Natural killer cell (primary cell): ENCODE results near the gene ZNF777. TPM values are rescaled to one million over a fixed set of nuclear protein-coding genes. Genes with fewer than 3 reads are reported as not detected.
A peak's percentile ranks its signal among the peaks of the same experiment; 100 is the strongest.

Experiments
- ATAC-seq, 3 donors: fragments of 150-1000 bp in 2 of 3; fragments of 200-7000 bp in 1 of 3; cut with Tn5 transposase; 1 replicate in 1 of 3; 2 replicates in 2 of 3; pipeline ENCODE4 v1.10.0; 2021; ENCODE audit warnings: mild to moderate bottlenecking in 2 of 3, moderate library complexity in 2 of 3
- DNase-seq, 2 donors: peaks; one replicate each; pipeline versions ENCODE4 v3.0.0 to v3.0.0-alpha.2; 2013 to 2021; ENCODE audit warnings: mixed read lengths in 1 of 2
- H3K27ac ChIP-seq: one replicate; pipeline ENCODE4 v1.5.1; 2013; ENCODE audit warnings: mild to moderate bottlenecking, low read length
- H3K27me3 ChIP-seq: one replicate; pipeline ENCODE4 v1.6.1; 2013; ENCODE audit warnings: low read length; ENCODE audit not compliant: control insufficient read depth, insufficient read depth
- H3K36me3 ChIP-seq: one replicate; pipeline ENCODE4 v1.6.1; 2013; ENCODE audit warnings: low read length; ENCODE audit not compliant: control insufficient read depth, insufficient read depth
- H3K4me1 ChIP-seq: one replicate; pipeline ENCODE4 v1.6.1; 2013; ENCODE audit warnings: low read length; ENCODE audit not compliant: control insufficient read depth, insufficient read depth
- H3K4me3 ChIP-seq: one replicate; pipeline ENCODE4 v1.5.1; 2013; ENCODE audit warnings: low read length
- H3K9me3 ChIP-seq: one replicate; pipeline ENCODE4 v1.6.1; 2013; ENCODE audit warnings: low read length; ENCODE audit not compliant: control insufficient read depth, insufficient read depth
- H3K27ac Mint-ChIP-seq, 2 donors: one replicate each; pipeline ENCODE4 v1.8.0; 2022; ENCODE audit warnings: mild to moderate bottlenecking in 2 of 2, mixed read lengths in 2 of 2, moderate library complexity in 1 of 2
- H3K27me3 Mint-ChIP-seq, 2 donors: one replicate each; pipeline ENCODE4 v1.8.0; 2022; ENCODE audit warnings: low read depth in 2 of 2, mixed read lengths in 2 of 2
- H3K36me3 Mint-ChIP-seq: one replicate; pipeline ENCODE4 v1.8.0; 2022; ENCODE audit warnings: mixed read lengths
- H3K4me1 Mint-ChIP-seq, 2 donors: one replicate each; pipeline ENCODE4 v1.8.0; 2022; ENCODE audit warnings: mixed read lengths in 2 of 2
- H3K4me3 Mint-ChIP-seq: one replicate; pipeline ENCODE4 v1.8.0; 2022; ENCODE audit warnings: mild to moderate bottlenecking, moderate library complexity, mixed read lengths
- H3K9me3 Mint-ChIP-seq, 2 donors: one replicate each; pipeline ENCODE4 v1.8.0; 2022; ENCODE audit warnings: mixed read lengths in 2 of 2
- WGBS: methylation state at CpG from one replicate; pipeline ENCODE4 v1.1.7; 2013; ENCODE audit warnings: missing lambda C conversion rate; ENCODE audit not compliant: insufficient coverage; 5-methylcytosine and 5-hydroxymethylcytosine counted together
- intact Hi-C: fragments of 100-400 bp; cut with micrococcal nuclease; formaldehyde crosslinking; loops from one replicate; pipeline ENCODE4 v1.14.2; 2022
- total RNA-seq, 4 donors: library from RNA; stranded (reverse); fragments of 120-200 nt in 1 of 4; gene quantifications; one replicate each; pipeline versions ENCODE4 v1.2.3 to v1.2.4, GENCODE V29; 2013 to 2022
- TF ChIP-seq, protein P1 (sequence below): fragments of 200-600 bp; IDR thresholded peaks from one replicate; pipeline ENCODE4 v1.8.0; 2022; ENCODE audit warnings: antibody characterized with exemption

The ZNF777 gene
- total RNA-seq, 3 donors from 2014 or later (not counting 1 experiment from before 2014, with no cell fraction given) = 14.6 to 18.2 (median 17.2) TPM

DNA sequence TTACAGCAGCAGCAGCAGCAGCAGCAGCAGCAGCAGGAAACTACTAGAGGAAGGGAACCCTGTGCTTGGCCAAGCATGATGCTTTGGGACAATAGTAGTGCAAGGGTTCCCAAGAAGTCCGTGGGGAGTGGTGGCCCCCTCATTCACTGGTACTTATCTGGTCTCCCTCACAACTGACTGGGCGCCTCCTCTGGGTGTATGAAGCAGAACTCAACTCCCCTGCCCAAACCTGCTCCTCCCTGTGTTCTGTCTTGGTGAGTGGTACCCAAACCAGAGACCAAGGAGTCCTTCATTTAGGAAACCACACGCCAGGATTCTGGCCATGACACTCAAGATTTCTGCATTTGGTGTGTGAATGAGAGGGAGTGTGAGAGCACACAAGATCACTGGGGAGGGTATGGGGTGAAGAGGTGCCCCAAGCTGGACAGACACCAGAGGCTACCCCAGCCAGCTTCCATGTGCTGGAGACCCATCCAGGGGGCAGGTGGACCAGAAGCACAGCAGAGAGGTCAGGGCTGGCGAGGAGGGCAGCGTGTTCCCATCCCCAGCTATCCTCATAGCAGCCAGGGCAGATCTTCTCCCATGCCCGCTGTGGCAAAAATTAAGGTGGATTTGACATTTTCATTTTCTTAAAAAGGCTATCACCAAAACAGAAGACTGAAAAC is 10.6 kb upstream of the ZNF777 start:
- no peak overlapping the region for H3K4me3 Mint-ChIP-seq
- TF ChIP-seq, protein P1, sequence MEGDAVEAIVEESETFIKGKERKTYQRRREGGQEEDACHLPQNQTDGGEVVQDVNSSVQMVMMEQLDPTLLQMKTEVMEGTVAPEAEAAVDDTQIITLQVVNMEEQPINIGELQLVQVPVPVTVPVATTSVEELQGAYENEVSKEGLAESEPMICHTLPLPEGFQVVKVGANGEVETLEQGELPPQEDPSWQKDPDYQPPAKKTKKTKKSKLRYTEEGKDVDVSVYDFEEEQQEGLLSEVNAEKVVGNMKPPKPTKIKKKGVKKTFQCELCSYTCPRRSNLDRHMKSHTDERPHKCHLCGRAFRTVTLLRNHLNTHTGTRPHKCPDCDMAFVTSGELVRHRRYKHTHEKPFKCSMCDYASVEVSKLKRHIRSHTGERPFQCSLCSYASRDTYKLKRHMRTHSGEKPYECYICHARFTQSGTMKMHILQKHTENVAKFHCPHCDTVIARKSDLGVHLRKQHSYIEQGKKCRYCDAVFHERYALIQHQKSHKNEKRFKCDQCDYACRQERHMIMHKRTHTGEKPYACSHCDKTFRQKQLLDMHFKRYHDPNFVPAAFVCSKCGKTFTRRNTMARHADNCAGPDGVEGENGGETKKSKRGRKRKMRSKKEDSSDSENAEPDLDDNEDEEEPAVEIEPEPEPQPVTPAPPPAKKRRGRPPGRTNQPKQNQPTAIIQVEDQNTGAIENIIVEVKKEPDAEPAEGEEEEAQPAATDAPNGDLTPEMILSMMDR = no peak
- no peak for DNase-seq
- Histone ChIP-seq H3K4me1 (peaks cover 14% of the 10 kb centered on the region), H3K36me3 (peaks cover 26% of the 10 kb centered on the region), H3K27me3 (no peaks in the 10 kb centered on the region), H3K4me3 (no peak overlapping the region), H3K9me3 (no peaks in the 10 kb centered on the region), H3K27ac (no peak overlapping the region)
- H3K27me3 Mint-ChIP-seq = peaks cover 0 to 4% of the 10 kb centered on the region in 2 donors
- over 99% methylated on average over 5 of the region's 6 CpGs for WGBS
- ATAC-seq = no peak
- H3K4me1 Mint-ChIP-seq = peaks cover 5 to 9% of the 10 kb centered on the region in 2 donors
- intact Hi-C loops = no loop called here
- H3K9me3 Mint-ChIP-seq = no peaks in the 10 kb centered on the region
- H3K36me3 Mint-ChIP-seq = no peaks in the 10 kb centered on the region
- H3K27ac Mint-ChIP-seq = peak overlapping the region in 1 of 2 donors; percentile 49

DNA sequence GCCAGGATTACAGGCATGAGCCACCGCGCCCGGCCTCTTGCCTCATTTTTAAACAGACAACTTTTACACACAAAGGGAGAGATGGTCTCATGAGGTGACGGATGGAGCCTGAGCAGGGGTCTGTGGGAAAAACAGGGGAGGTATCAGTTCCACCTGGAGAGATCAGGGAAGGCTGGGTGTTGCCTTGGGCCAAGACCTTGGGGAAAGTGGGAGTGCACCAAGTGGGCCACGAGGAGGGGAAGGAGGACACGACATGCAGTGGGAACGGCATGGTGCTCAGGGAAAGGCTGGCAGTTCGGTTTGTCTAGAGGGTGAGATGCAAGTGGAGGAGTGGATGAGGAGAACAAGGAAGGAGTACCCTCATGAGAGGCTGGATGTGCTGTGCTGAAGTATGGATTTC is 8.9 kb upstream of the ZNF777 start:
- ATAC-seq (no peak), DNase-seq (no peak)
- Mint-ChIP-seq H3K4me1 (no peaks in the 10 kb centered on the region), H3K27me3 (peaks cover under 1 to 16% of the 10 kb centered on the region in 2 donors), H3K4me3 (no peak overlapping the region), H3K36me3 (no peaks in the 10 kb centered on the region), H3K9me3 (no peaks in the 10 kb centered on the region), H3K27ac (no peak overlapping the region)
- TF ChIP-seq, protein P1 = no peak
- intact Hi-C loops = no loop called here
- H3K4me3 ChIP-seq = no peak overlapping the region
- no peak overlapping the region for H3K27ac ChIP-seq
- 97% methylated on average over 8 of the region's 8 CpGs for whole genome bisulfite sequencing
- no peaks in the 10 kb centered on the region for H3K9me3 ChIP-seq
- peaks cover 16% of the 10 kb centered on the region for H3K36me3 ChIP-seq
- no peaks in the 10 kb centered on the region for H3K27me3 ChIP-seq
- H3K4me1 ChIP-seq = peaks cover 1% of the 10 kb centered on the region

GRCh38 chr7:149468208-149468607 is 7.3 kb upstream of the ZNF777 start:
- no peak overlapping the region for H3K27ac Mint-ChIP-seq

More at GRCh38 chr7:149468208-149468607, 7.3 kb upstream of the ZNF777 start:
- H3K4me1 ChIP-seq = no peaks in the 10 kb centered on the region
- Mint-ChIP-seq H3K27me3 (peaks cover 7 to 30% of the 10 kb centered on the region in 2 donors), H3K9me3 (no peaks in the 10 kb centered on the region), H3K4me1 (no peaks in the 10 kb centered on the region), H3K4me3 (no peak overlapping the region), H3K36me3 (no peaks in the 10 kb centered on the region)
- 90% methylated on average over 5 of the region's 5 CpGs for WGBS
- intact Hi-C loops = no loop called here
- no peaks in the 10 kb centered on the region for H3K27me3 ChIP-seq
- no peaks in the 10 kb centered on the region for H3K9me3 ChIP-seq
- DNase-seq (no peak), ATAC-seq (no peak)
- peaks cover 8% of the 10 kb centered on the region for H3K36me3 ChIP-seq
- H3K4me3 ChIP-seq = no peak overlapping the region
- TF ChIP-seq, protein P1 = no peak
- H3K27ac ChIP-seq = no peak overlapping the region
